GM12878 (cell line): Measurements from ENCODE around the gene TRAF3IP1.

ENCODE experiments used
- CREB1 ChIP-seq: IDR thresholded peaks from 2 replicates; pipeline ENCODE4 v1.6.1; 2012; ENCODE audit warnings: low read depth, mild to moderate bottlenecking, inconsistent platforms
- CTCF ChIP-seq, 3 experiments: IDR thresholded peaks in 2 of 3; conservative IDR thresholded peaks in 1 of 3; 2 replicates each; pipeline ENCODE4 v1.5.1; 2011; ENCODE audit warnings: low read depth in 3 of 3, low read length in 3 of 3, mild to moderate bottlenecking in 3 of 3, control low read depth in 2 of 3, moderate library complexity in 2 of 3, inconsistent platforms in 1 of 3, mixed read lengths in 1 of 3; ENCODE audit not compliant: control insufficient read depth in 2 of 3, insufficient read depth in 1 of 3; ENCODE audit errors: extremely low read depth in 1 of 3
- JUND ChIP-seq: IDR thresholded peaks from 2 replicates; pipeline ENCODE4 v1.6.1; 2012; ENCODE audit warnings: low read depth, mild to moderate bottlenecking, low read length, improper control_type of control experiment, moderate library complexity
- NRF1 ChIP-seq: conservative IDR thresholded peaks from 2 replicates; pipeline ENCODE4 v1.6.1; 2011; ENCODE audit warnings: mild to moderate bottlenecking, low read depth, low read length, improper control_type of control experiment
- POLR2A ChIP-seq: IDR thresholded peaks from 2 replicates; pipeline ENCODE4 v1.6.1; 2011; ENCODE audit warnings: low read depth, mild to moderate bottlenecking, low read length
- RELA ChIP-seq: fragments of 450-650 bp; IDR thresholded peaks from 2 replicates; pipeline ENCODE4 v1.8.0; 2014; ENCODE audit warnings: borderline replicate concordance; ENCODE audit not compliant: partially characterized antibody
- SUZ12 ChIP-seq: fragments of 200-600 bp; sonication (generic); IDR thresholded peaks from one replicate; pipeline ENCODE4 v1.6.1; 2018; ENCODE audit warnings: antibody characterized with exemption, mild to moderate bottlenecking; ENCODE audit not compliant: unreplicated experiment
- ZNF217 ChIP-seq: fragments of 450-650 bp; IDR thresholded peaks from 2 replicates; pipeline ENCODE4 v1.6.1; 2017; ENCODE audit warnings: antibody characterized with exemption, mild to moderate bottlenecking
- TF ChIP-seq, protein P1 (sequence below): IDR thresholded peaks from 2 replicates; pipeline ENCODE4 v1.6.1; 2012; ENCODE audit warnings: low read depth, low read length, improper control_type of control experiment
- TF ChIP-seq, protein P2 (sequence below): fragments of 450-650 bp; formaldehyde crosslinking; IDR thresholded peaks from 2 replicates; pipeline ENCODE4 v1.5.0; 2022; ENCODE audit warnings: mild to moderate bottlenecking, missing genetic modification characterization
- TF ChIP-seq, protein P3 (sequence below): IDR thresholded peaks from 2 replicates; pipeline ENCODE4 v1.6.1; 2012; ENCODE audit warnings: low read length, inconsistent platforms

DNA sequence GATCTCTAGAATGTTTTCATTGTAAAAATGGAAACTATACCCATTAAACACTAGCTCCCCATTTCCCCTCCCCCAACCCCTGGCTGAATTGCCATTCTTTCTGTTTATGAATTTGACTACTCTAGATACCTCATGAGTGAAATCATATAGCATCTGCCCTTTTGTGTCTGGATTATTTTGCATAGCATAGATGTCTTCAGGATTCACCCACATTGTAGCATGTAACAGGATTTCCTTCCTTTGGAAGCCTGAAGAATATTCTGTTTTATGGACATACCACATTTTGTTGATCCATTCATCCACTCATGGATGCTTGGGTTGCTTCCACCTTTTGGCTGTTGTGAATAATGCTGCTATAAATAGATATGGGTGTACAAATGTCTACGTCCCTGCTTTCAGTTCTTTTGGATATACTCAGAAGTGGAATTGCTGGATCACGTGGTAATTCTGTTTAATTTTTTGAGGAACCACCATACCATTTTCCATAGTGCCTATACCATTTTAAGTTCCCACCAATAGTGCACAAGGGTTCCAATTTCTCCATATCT, 98.8 kb downstream of the TRAF3IP1 start:
- TF ChIP-seq, protein P1, sequence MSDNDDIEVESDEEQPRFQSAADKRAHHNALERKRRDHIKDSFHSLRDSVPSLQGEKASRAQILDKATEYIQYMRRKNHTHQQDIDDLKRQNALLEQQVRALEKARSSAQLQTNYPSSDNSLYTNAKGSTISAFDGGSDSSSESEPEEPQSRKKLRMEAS, result no peak
- TF ChIP-seq NRF1 (no peak), POLR2A (no peak), ZNF217 (no peak), CTCF (IDR thresholded peaks at IDR 0.05 in 2 of 3, conservative IDR thresholded peaks at IDR 0.05 in 1 of 3; ENCODE audit: control insufficient read depth in 2 of 3, extremely low read depth in 1 of 3, insufficient read depth in 1 of 3, low read depth in 3 of 3, low read length in 3 of 3) (no peak), CREB1 (no peak), SUZ12 (no peak), RELA (no peak), JUND (no peak)
- TF ChIP-seq, protein P2, sequence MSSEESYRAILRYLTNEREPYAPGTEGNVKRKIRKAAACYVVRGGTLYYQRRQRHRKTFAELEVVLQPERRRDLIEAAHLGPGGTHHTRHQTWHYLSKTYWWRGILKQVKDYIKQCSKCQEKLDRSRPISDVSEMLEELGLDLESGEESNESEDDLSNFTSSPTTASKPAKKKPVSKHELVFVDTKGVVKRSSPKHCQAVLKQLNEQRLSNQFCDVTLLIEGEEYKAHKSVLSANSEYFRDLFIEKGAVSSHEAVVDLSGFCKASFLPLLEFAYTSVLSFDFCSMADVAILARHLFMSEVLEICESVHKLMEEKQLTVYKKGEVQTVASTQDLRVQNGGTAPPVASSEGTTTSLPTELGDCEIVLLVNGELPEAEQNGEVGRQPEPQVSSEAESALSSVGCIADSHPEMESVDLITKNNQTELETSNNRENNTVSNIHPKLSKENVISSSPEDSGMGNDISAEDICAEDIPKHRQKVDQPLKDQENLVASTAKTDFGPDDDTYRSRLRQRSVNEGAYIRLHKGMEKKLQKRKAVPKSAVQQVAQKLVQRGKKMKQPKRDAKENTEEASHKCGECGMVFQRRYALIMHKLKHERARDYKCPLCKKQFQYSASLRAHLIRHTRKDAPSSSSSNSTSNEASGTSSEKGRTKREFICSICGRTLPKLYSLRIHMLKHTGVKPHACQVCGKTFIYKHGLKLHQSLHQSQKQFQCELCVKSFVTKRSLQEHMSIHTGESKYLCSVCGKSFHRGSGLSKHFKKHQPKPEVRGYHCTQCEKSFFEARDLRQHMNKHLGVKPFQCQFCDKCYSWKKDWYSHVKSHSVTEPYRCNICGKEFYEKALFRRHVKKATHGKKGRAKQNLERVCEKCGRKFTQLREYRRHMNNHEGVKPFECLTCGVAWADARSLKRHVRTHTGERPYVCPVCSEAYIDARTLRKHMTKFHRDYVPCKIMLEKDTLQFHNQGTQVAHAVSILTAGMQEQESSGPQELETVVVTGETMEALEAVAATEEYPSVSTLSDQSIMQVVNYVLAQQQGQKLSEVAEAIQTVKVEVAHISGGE (CRISPR knock-in tag), result no peak
- TF ChIP-seq, protein P3, sequence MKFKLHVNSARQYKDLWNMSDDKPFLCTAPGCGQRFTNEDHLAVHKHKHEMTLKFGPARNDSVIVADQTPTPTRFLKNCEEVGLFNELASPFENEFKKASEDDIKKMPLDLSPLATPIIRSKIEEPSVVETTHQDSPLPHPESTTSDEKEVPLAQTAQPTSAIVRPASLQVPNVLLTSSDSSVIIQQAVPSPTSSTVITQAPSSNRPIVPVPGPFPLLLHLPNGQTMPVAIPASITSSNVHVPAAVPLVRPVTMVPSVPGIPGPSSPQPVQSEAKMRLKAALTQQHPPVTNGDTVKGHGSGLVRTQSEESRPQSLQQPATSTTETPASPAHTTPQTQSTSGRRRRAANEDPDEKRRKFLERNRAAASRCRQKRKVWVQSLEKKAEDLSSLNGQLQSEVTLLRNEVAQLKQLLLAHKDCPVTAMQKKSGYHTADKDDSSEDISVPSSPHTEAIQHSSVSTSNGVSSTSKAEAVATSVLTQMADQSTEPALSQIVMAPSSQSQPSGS, result no peak
